Measurements from ENCODE around the gene LUC7L2. TPM values are rescaled to one million over a fixed set of nuclear protein-coding genes. Genes with fewer than 3 reads are reported as not detected.

LUC7L2 gene
- total and polyA plus RNA-seq, 9 of the 15 experiments (the other 6 are each of a cell fraction or from before 2014, with no cell fraction given): 56.1 to 207 (median 141) TPM

DNA sequence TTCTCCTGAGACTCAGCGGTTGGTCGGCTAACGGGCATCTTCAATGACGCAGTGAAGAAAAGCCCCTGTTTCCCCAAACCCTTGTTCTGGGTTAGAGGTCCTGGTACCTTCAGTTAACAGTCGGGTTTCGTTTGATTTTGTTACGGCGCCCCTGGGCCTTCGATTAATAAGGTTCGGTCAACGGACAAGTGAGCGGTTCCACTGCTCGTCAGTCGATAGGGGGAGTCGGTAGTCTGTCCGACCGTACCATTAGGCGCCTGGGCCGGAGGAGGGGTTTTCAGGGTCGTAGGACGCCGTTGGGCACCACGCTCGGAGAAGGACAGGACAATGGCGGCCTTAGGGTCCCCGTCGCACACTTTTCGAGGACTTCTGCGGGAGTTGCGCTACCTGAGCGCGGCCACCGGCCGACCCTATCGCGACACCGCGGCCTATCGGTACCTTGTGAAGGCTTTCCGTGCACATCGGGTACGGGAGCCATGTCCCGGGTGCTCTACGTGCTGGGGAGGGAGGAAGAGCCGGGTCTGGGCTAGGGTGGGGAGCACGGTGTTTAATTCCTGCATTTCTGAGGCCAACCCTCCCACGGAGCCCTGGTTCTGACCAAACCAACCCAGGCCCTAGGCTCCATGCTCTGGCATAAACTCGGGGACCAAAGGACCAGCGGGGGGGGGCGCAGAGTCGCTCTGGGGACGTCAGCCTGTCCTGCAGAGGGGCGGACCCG is 18.5 kb upstream of the LUC7L2 start, which contains the start of gene FMC1 (continued):
- TF ChIP-seq BHLHE40 (IDR thresholded peaks at IDR 0.05; ENCODE audit: low read length) (peak; percentile 94), ASH1L (IDR thresholded peaks at IDR 0.05; ENCODE audit: borderline replicate concordance, low read depth, partially characterized antibody) (peak; percentile 62), DMBX1 (CRISPR knock-in tag; IDR thresholded peaks at IDR 0.05; ENCODE audit: borderline replicate concordance) (peak; percentile 54; the same call in 1 of the 2 replicates), ZNF561 (CRISPR knock-in tag; conservative IDR thresholded peaks at IDR 0.05) (no peak), SMARCB1 (IDR thresholded peaks at IDR 0.05; ENCODE audit: insufficient read length, low read depth) (no peak), NCOA2 (IDR thresholded peaks at IDR 0.05; ENCODE audit: partially characterized antibody in 2 of 2) (no peak), ZNF197 (CRISPR knock-in tag; IDR thresholded peaks at IDR 0.05; ENCODE audit: low read depth) (peak; percentile 88), TCFL5 (CRISPR knock-in tag; conservative IDR thresholded peaks at IDR 0.05) (no peak), DPF2 (IDR thresholded peaks at IDR 0.05) (no peak; the same call in none of the 2 replicates), ZBTB1 (CRISPR knock-in tag; IDR thresholded peaks at IDR 0.05; ENCODE audit: borderline replicate concordance, low read depth) (peak; percentile 79), MIER1 (IDR thresholded peaks at IDR 0.05; ENCODE audit: low read depth) (no peak), ZNF830 (CRISPR knock-in tag; IDR thresholded peaks at IDR 0.05) (peak; percentile 82; the same call in 1 of the 2 replicates), MTF1 (CRISPR knock-in tag; IDR thresholded peaks at IDR 0.05; ENCODE audit: borderline replicate concordance) (no peak), RFX7 (CRISPR knock-in tag; IDR thresholded peaks at IDR 0.05) (peak; percentile 88; the same call in 1 of the 2 replicates), ESRRA (IDR thresholded peaks at IDR 0.05; ENCODE audit: borderline replicate concordance, low read depth) (peak; percentile 91), CBFA2T2 (conservative IDR thresholded peaks at IDR 0.05) (no peak), CBFA2T3 (IDR thresholded peaks at IDR 0.05) (no peak), FOXM1 (IDR thresholded peaks at IDR 0.05; ENCODE audit: low read depth) (peak; percentile 56; the same call in 1 of the 2 replicates), FOXM1 (CRISPR knock-in tag; IDR thresholded peaks at IDR 0.05; ENCODE audit: low read depth) (peak; percentile 86; the same call in 1 of the 2 replicates), MAFG (tag; conservative IDR thresholded peaks at IDR 0.05) (no peak), MCM3 (IDR thresholded peaks at IDR 0.05) (no peak), ZNF282 (CRISPR knock-in tag; IDR thresholded peaks at IDR 0.05) (no peak)
- TF ChIP-seq, protein P1, sequence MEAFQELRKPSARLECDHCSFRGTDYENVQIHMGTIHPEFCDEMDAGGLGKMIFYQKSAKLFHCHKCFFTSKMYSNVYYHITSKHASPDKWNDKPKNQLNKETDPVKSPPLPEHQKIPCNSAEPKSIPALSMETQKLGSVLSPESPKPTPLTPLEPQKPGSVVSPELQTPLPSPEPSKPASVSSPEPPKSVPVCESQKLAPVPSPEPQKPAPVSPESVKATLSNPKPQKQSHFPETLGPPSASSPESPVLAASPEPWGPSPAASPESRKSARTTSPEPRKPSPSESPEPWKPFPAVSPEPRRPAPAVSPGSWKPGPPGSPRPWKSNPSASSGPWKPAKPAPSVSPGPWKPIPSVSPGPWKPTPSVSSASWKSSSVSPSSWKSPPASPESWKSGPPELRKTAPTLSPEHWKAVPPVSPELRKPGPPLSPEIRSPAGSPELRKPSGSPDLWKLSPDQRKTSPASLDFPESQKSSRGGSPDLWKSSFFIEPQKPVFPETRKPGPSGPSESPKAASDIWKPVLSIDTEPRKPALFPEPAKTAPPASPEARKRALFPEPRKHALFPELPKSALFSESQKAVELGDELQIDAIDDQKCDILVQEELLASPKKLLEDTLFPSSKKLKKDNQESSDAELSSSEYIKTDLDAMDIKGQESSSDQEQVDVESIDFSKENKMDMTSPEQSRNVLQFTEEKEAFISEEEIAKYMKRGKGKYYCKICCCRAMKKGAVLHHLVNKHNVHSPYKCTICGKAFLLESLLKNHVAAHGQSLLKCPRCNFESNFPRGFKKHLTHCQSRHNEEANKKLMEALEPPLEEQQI (IDR thresholded peaks at IDR 0.05): peak; percentile 72
- TF ChIP-seq, protein P2, sequence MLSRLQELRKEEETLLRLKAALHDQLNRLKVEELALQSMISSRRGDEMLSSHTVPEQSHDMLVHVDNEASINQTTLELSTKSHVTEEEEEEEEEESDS (CRISPR knock-in tag; IDR thresholded peaks at IDR 0.05): no peak
- TF ChIP-seq, protein P3, sequence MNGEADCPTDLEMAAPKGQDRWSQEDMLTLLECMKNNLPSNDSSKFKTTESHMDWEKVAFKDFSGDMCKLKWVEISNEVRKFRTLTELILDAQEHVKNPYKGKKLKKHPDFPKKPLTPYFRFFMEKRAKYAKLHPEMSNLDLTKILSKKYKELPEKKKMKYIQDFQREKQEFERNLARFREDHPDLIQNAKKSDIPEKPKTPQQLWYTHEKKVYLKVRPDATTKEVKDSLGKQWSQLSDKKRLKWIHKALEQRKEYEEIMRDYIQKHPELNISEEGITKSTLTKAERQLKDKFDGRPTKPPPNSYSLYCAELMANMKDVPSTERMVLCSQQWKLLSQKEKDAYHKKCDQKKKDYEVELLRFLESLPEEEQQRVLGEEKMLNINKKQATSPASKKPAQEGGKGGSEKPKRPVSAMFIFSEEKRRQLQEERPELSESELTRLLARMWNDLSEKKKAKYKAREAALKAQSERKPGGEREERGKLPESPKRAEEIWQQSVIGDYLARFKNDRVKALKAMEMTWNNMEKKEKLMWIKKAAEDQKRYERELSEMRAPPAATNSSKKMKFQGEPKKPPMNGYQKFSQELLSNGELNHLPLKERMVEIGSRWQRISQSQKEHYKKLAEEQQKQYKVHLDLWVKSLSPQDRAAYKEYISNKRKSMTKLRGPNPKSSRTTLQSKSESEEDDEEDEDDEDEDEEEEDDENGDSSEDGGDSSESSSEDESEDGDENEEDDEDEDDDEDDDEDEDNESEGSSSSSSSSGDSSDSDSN (IDR thresholded peaks at IDR 0.05; ENCODE audit: borderline replicate concordance in 1 of 2, low read depth in 2 of 2, low read length in 2 of 2): peak in 1 of 2 experiments; percentile 43; a peak in 2 of 4 replicates
